MM.1S (cell line): ENCODE data around the gene BBS7.

Experiments
- DNase-seq: peaks from one replicate; pipeline ENCODE4 v3.0.0-alpha.2; 2015
- H2AFZ ChIP-seq: fragments of 300-600 bp; sonication (generic); 2 replicates; pipeline ENCODE4 v1.6.0; 2016; ENCODE audit warnings: antibody characterized with exemption, low read length
- H3F3A ChIP-seq: fragments of 300-600 bp; sonication (generic); 2 replicates; pipeline ENCODE4 v1.6.1; 2016; ENCODE audit warnings: mild to moderate bottlenecking, antibody characterized with exemption, low read length, moderate library complexity, mixed read lengths; ENCODE audit not compliant: insufficient read depth
- H3K27ac ChIP-seq: fragments of 300-600 bp; sonication (generic); 2 replicates; pipeline ENCODE4 v1.5.1; 2016; ENCODE audit warnings: mild to moderate bottlenecking, low read length
- H3K27me3 ChIP-seq: fragments of 300-600 bp; sonication (generic); replicated peaks from 2 replicates; pipeline ENCODE4 v1.6.0; 2016; ENCODE audit warnings: low read length; ENCODE audit not compliant: insufficient read depth
- H3K36me3 ChIP-seq: fragments of 300-600 bp; sonication (generic); replicated peaks from 2 replicates; pipeline ENCODE4 v1.6.1; 2016; ENCODE audit warnings: mild to moderate bottlenecking, low read length, mixed read lengths; ENCODE audit not compliant: insufficient read depth
- H3K4me1 ChIP-seq: fragments of 300-600 bp; sonication (generic); 2 replicates; pipeline ENCODE4 v1.6.1; 2016; ENCODE audit warnings: low read length, mixed read lengths
- H3K4me2 ChIP-seq: fragments of 300-600 bp; sonication (generic); 2 replicates; pipeline ENCODE4 v1.6.0; 2016; ENCODE audit warnings: low read depth, low read length
- H3K4me3 ChIP-seq: fragments of 300-600 bp; sonication (generic); 2 replicates; pipeline ENCODE4 v1.5.1; 2016; ENCODE audit warnings: low read length, mixed read lengths
- H3K79me2 ChIP-seq: fragments of 300-600 bp; sonication (generic); 2 replicates; pipeline ENCODE4 v1.6.1; 2016; ENCODE audit warnings: mixed run types, low read length, mixed read lengths
- H3K9ac ChIP-seq: fragments of 300-600 bp; sonication (generic); 2 replicates; pipeline ENCODE4 v1.6.1; 2016; ENCODE audit warnings: low read length, mixed read lengths
- H3K9me2 ChIP-seq: fragments of 300-600 bp; sonication (generic); replicated peaks from 2 replicates; pipeline ENCODE4 v1.6.1; 2016; ENCODE audit warnings: mild to moderate bottlenecking, low read length, mixed read lengths; ENCODE audit not compliant: insufficient read depth
- H3K9me3 ChIP-seq: fragments of 300-600 bp; sonication (generic); replicated peaks from 2 replicates; pipeline ENCODE4 v1.6.1; 2016; ENCODE audit warnings: mild to moderate bottlenecking, low read length, mixed read lengths; ENCODE audit not compliant: insufficient read depth
- H4K20me1 ChIP-seq: fragments of 300-600 bp; sonication (generic); 2 replicates; pipeline ENCODE4 v1.6.1; 2016; ENCODE audit warnings: mild to moderate bottlenecking, low read length, moderate library complexity, mixed read lengths; ENCODE audit not compliant: insufficient read depth
- EZH2 ChIP-seq: fragments of 300-600 bp; sonication (generic); optimal IDR thresholded peaks from 2 replicates; pipeline ENCODE3; 2017; ENCODE audit warnings: low read depth, mild to moderate bottlenecking, antibody characterized with exemption, low read length, mixed read lengths
- EZH2phosphoT487 ChIP-seq: fragments of 300-600 bp; sonication (generic); IDR thresholded peaks from 2 replicates; pipeline ENCODE4 v1.6.1; 2018; ENCODE audit warnings: antibody characterized with exemption, low read length
- TF ChIP-seq, protein P1 (sequence below): fragments of 300-600 bp; sonication (generic); IDR thresholded peaks from 2 replicates; pipeline ENCODE4 v1.5.1; 2016; ENCODE audit warnings: antibody characterized with exemption, low read length, mixed read lengths

The BBS7 gene

DNA sequence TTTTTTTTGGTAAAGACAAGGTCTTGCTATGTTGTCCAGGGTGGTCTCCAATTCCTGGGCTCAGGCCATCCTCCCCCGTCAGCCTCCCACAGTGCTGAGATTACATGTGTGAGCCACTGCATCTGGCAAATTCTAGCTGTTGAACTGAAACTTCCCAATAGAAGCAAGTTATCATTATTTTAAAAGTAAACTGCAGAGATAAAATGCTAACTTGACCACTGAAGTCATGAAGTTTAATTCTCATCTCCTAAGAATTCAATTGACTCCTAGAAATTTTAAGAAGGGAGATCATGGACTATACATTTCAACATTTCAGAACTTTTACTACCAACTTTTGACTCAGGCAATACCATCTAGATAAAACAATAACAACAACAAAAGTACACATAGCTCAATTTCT lies 80.8 kb downstream of the BBS7 start:
- no peak overlapping the region for H3K27ac ChIP-seq
- H3K79me2 ChIP-seq: no peaks in the 10 kb centered on the region

DNA sequence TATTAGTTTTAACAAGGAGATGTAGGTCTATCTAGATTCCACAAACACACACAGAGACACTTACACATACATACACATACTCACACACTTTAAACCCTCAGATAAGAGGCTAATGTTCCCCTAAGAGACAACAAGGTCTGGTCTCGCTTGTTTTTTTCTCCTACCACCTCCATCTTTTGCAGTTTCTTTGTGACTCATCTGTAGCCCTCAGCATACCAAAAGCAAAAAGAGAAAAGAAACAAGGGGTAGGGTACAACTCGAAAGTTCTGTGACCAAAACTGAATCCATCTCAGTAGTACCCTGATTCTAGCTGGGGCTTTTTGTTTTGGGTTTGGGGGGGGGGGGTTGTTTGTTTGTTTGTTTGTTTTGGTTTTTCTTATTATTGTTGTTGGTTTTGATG lies 81.4 kb downstream of the BBS7 start:
- Histone ChIP-seq H2AFZ (no peak overlapping the region), H3K4me1 (no peaks in the 10 kb centered on the region), H3K4me3 (no peak overlapping the region), H3K9me2 (no peaks in the 10 kb centered on the region), H3K4me2 (no peak overlapping the region), H3K27me3 (no peaks in the 10 kb centered on the region), H3K36me3 (no peaks in the 10 kb centered on the region), H4K20me1 (no peaks in the 10 kb centered on the region), H3K27ac (no peak overlapping the region), H3K9ac (no peak overlapping the region), H3K9me3 (no peaks in the 10 kb centered on the region), H3K79me2 (no peaks in the 10 kb centered on the region), H3F3A (no peaks in the 10 kb centered on the region)
- no peak for DNase-seq
- TF ChIP-seq, protein P1, sequence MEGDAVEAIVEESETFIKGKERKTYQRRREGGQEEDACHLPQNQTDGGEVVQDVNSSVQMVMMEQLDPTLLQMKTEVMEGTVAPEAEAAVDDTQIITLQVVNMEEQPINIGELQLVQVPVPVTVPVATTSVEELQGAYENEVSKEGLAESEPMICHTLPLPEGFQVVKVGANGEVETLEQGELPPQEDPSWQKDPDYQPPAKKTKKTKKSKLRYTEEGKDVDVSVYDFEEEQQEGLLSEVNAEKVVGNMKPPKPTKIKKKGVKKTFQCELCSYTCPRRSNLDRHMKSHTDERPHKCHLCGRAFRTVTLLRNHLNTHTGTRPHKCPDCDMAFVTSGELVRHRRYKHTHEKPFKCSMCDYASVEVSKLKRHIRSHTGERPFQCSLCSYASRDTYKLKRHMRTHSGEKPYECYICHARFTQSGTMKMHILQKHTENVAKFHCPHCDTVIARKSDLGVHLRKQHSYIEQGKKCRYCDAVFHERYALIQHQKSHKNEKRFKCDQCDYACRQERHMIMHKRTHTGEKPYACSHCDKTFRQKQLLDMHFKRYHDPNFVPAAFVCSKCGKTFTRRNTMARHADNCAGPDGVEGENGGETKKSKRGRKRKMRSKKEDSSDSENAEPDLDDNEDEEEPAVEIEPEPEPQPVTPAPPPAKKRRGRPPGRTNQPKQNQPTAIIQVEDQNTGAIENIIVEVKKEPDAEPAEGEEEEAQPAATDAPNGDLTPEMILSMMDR: no peak
- TF ChIP-seq EZH2phosphoT487: no peak
- no peak for TF ChIP-seq EZH2

More for the DNA sequence above, 80.8 kb downstream of the BBS7 start:
- H3K9me2 ChIP-seq: no peaks in the 10 kb centered on the region
- no peak overlapping the region for H2AFZ ChIP-seq
- TF ChIP-seq, protein P1: no peak
- TF ChIP-seq EZH2phosphoT487: no peak
- no peak for TF ChIP-seq EZH2
- no peaks in the 10 kb centered on the region for H3K9me3 ChIP-seq
- H3F3A ChIP-seq: no peaks in the 10 kb centered on the region
- H3K4me3 ChIP-seq: no peak overlapping the region
- no peaks in the 10 kb centered on the region for H3K27me3 ChIP-seq
- H3K4me2 ChIP-seq: no peak overlapping the region
- no peaks in the 10 kb centered on the region for H4K20me1 ChIP-seq
- H3K9ac ChIP-seq: no peak overlapping the region
- no peaks in the 10 kb centered on the region for H3K36me3 ChIP-seq
- no peaks in the 10 kb centered on the region for H3K4me1 ChIP-seq
- no peak for DNase-seq

DNA sequence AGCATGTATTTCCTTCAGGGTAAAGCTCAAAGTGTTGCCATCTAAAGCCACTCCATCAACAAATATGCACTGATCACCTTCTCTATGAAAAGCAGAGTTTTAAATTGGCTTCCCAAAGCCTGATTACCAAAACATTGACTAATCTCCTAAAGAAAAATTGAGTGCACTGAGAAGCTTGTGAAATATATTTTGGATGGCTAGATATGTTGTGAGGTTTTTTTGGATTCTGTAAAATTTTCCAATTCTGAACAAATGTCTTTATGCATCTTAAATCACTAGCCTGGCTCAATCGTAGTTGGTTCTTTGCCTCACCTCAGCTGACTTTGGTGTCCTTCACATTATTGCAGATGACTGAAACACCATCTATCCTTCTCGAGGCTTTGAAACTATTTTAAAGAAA lies 84.1 kb downstream of the BBS7 start:
- Histone ChIP-seq H3K9me3 (no peaks in the 10 kb centered on the region), H3K9me2 (no peaks in the 10 kb centered on the region), H3K4me3 (no peak overlapping the region), H3K4me2 (no peak overlapping the region), H3K36me3 (no peaks in the 10 kb centered on the region), H3K27ac (no peak overlapping the region), H3K27me3 (no peaks in the 10 kb centered on the region), H4K20me1 (no peaks in the 10 kb centered on the region), H3K4me1 (no peaks in the 10 kb centered on the region), H3F3A (no peaks in the 10 kb centered on the region), H2AFZ (no peak overlapping the region), H3K9ac (no peak overlapping the region), H3K79me2 (no peaks in the 10 kb centered on the region)
- DNase-seq: no peak
- TF ChIP-seq, protein P1: no peak
- TF ChIP-seq EZH2 (no peak), EZH2phosphoT487 (no peak)
